SK-N-MC (cell line): ENCODE results near the gene SNRK.

Source experiments
- EZH2 ChIP-seq: fragments of 200-600 bp; sonication (generic); IDR thresholded peaks from one replicate; pipeline ENCODE4 v1.6.1; 2017; ENCODE audit warnings: antibody characterized with exemption
- FOXP2 ChIP-seq: optimal IDR thresholded peaks from 2 replicates; pipeline ENCODE3; 2011; ENCODE audit warnings: mild to moderate bottlenecking, moderate library complexity; ENCODE audit not compliant: insufficient read depth; ENCODE audit errors: extremely low read length, control extremely low read depth
- POLR2AphosphoS5 ChIP-seq: IDR thresholded peaks from 2 replicates; pipeline ENCODE4 v1.6.1; 2012; ENCODE audit warnings: mild to moderate bottlenecking, low read depth, low read length, borderline replicate concordance

DNA sequence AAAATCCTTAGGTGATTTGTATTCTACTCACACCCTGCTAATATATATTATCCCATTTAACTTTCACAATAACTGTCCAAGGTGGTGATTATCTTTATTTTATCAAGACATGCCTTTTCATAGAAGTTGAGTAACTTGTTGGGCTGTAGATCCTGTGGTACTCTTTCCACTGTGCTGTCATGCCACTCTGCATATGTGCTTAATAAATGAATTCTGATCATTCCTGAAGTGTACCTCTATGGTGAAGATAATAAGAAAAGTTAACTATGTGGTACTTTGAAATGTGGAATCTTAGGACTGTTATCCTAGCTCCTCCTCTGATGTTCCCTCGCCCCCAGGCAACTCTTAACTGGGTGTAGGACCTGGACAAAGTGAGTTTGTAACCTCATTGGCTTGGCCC, 5.2 kb downstream of the SNRK start:
- TF ChIP-seq POLR2AphosphoS5 (no peak), EZH2 (no peak), FOXP2 (no peak)
